SU-DHL-6 (cell line): ENCODE results near the gene TTC39B.

Experiments
- H2AFZ ChIP-seq: fragments of 200-600 bp; sonication (generic); 2 replicates; pipeline ENCODE4 v1.6.1; 2014; ENCODE audit warnings: low read depth, mild to moderate bottlenecking, moderate library complexity, mixed read lengths, antibody characterized with exemption, low read length; ENCODE audit not compliant: severe bottlenecking
- H3F3A ChIP-seq: fragments of 200-600 bp; shearing (Covaris generic); 2 replicates; pipeline ENCODE4 v1.6.0; 2016; ENCODE audit warnings: antibody characterized with exemption, mild to moderate bottlenecking; ENCODE audit not compliant: insufficient read depth
- H3K27ac ChIP-seq: fragments of 200-600 bp; sonication (generic); 2 replicates; pipeline ENCODE4 v1.5.1; 2016; ENCODE audit warnings: low read depth, mild to moderate bottlenecking, low read length, moderate library complexity, mixed read lengths
- H3K27me3 ChIP-seq: fragments of 200-600 bp; sonication (generic), shearing (Covaris generic); 2 replicates; pipeline ENCODE4 v1.6.0; 2014; ENCODE audit warnings: mild to moderate bottlenecking, low read length
- H3K36me3 ChIP-seq: fragments of 200-600 bp; sonication (generic); 2 replicates; pipeline ENCODE4 v1.6.1; 2014; ENCODE audit warnings: mild to moderate bottlenecking, low read length, mixed read lengths
- H3K4me2 ChIP-seq: fragments of 300-600, 200-600 bp; shearing (Covaris generic), sonication (generic); 2 replicates; pipeline ENCODE4 v1.6.0; 2014; ENCODE audit warnings: low read length, low read depth, mild to moderate bottlenecking; ENCODE audit not compliant: poor library complexity, severe bottlenecking
- H3K4me3 ChIP-seq: fragments of 200-600 bp; sonication (generic); 2 replicates; pipeline ENCODE4 v1.5.1; 2014; ENCODE audit warnings: antibody characterized with exemption, low read length, mild to moderate bottlenecking, mixed read lengths; ENCODE audit not compliant: insufficient read depth, poor library complexity, severe bottlenecking
- H3K79me2 ChIP-seq: fragments of 200-600 bp; sonication (generic); 2 replicates; pipeline ENCODE4 v1.6.1; 2014; ENCODE audit warnings: mild to moderate bottlenecking, low read length, moderate library complexity; ENCODE audit not compliant: insufficient read depth
- H3K9ac ChIP-seq: fragments of 200-600 bp; sonication (generic); 2 replicates; pipeline ENCODE4 v1.7.0; 2014; ENCODE audit warnings: mild to moderate bottlenecking, low read length
- H3K9me2 ChIP-seq: fragments of 200-600 bp; sonication (generic); replicated peaks from 2 replicates; pipeline ENCODE4 v1.6.1; 2014; ENCODE audit warnings: low read length; ENCODE audit not compliant: insufficient read depth
- H3K9me3 ChIP-seq: fragments of 200-600 bp; sonication (generic); 2 replicates; pipeline ENCODE4 v1.6.1; 2014; ENCODE audit warnings: low read length, mixed read lengths; ENCODE audit not compliant: insufficient read depth
- H4K20me1 ChIP-seq: fragments of 200-600 bp; sonication (generic); 2 replicates; pipeline ENCODE4 v1.6.1; 2014; ENCODE audit warnings: low read depth, mild to moderate bottlenecking, antibody characterized with exemption, low read length, moderate library complexity, mixed read lengths
- CTCF ChIP-seq: fragments of 200-600 bp; sonication (generic); IDR thresholded peaks from one replicate; pipeline ENCODE4 v1.5.1; 2017; ENCODE audit warnings: antibody characterized with exemption, mild to moderate bottlenecking, low read length, moderate library complexity; ENCODE audit not compliant: insufficient read depth, poor library complexity, severe bottlenecking
- EZH2phosphoT487 ChIP-seq: fragments of 200-600 bp; sonication (generic), shearing (Covaris generic); conservative IDR thresholded peaks from 2 replicates; pipeline ENCODE4 v1.6.1; 2018; ENCODE audit warnings: mild to moderate bottlenecking, antibody characterized with exemption, low read length, moderate library complexity, mixed read lengths

Gene TTC39B

DNA sequence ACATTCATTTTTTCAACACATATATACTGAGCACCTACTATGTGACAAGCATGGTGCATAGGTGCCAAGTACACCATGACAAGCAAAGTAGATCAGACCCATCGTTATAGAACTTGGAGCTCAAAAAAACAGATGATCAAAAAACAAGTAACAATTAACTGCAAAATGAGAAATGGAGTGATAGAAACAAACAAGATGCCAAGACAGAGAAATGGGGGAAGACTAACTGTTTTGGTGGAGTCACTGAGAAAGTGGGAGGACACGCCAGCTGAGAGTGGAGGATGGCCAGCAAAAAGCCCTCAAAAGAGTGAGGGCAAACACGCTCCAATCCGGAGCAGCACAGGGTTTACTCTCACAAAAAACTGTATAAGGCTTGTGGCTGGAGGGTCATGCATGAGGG, 50.6 kb downstream of the TTC39B start:
- TF ChIP-seq CTCF (no peak), EZH2phosphoT487 (no peak)
- Histone ChIP-seq H3K9me2 (no peaks in the 10 kb centered on the region), H3K27me3 (no peaks in the 10 kb centered on the region), H2AFZ (no peak overlapping the region), H3K9me3 (no peaks in the 10 kb centered on the region), H3K79me2 (no peaks in the 10 kb centered on the region), H3K4me2 (no peak overlapping the region), H3K36me3 (no peaks in the 10 kb centered on the region), H3F3A (no peaks in the 10 kb centered on the region), H4K20me1 (no peaks in the 10 kb centered on the region), H3K4me3 (no peak overlapping the region), H3K9ac (no peak overlapping the region), H3K27ac (no peak overlapping the region)

GRCh38 chr9:15253786-15254185, 53.2 kb downstream of the TTC39B start:
- no peaks in the 10 kb centered on the region for H3K79me2 ChIP-seq
- no peak overlapping the region for H3K27ac ChIP-seq
- no peaks in the 10 kb centered on the region for H3K36me3 ChIP-seq
- no peaks in the 10 kb centered on the region for H3K9me2 ChIP-seq
- H3K9me3 ChIP-seq = no peaks in the 10 kb centered on the region
- no peak overlapping the region for H3K4me2 ChIP-seq
- H3K27me3 ChIP-seq = no peaks in the 10 kb centered on the region
- H3F3A ChIP-seq = no peaks in the 10 kb centered on the region
- H3K4me3 ChIP-seq = no peak overlapping the region
- no peak for TF ChIP-seq CTCF
- no peak overlapping the region for H2AFZ ChIP-seq
- no peaks in the 10 kb centered on the region for H4K20me1 ChIP-seq
- H3K9ac ChIP-seq = no peak overlapping the region

DNA sequence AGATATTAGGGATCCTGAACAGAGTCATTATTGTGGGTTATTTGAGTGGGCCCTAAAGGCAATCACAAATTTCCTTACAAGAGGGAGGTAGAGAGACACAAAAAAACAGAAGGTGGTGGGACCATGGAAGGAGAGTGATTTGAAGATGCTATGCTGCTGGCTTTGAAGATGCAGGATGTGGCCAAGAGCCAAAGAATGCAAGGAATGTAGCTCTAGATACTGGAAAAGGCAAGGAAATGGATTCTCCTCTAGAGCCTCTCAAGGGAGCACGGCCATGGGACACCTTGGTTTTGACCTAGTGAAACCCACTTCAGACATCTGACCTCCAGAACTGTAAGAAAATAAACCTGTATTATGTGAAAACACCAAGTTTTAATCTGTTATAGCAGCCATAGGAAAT, 53.8 kb downstream of the TTC39B start:
- Histone ChIP-seq H3K36me3 (no peaks in the 10 kb centered on the region), H3K4me2 (no peak overlapping the region), H3K9me3 (no peaks in the 10 kb centered on the region), H3K27ac (no peak overlapping the region), H3F3A (no peaks in the 10 kb centered on the region), H4K20me1 (no peaks in the 10 kb centered on the region), H3K27me3 (no peaks in the 10 kb centered on the region), H2AFZ (no peak overlapping the region), H3K9ac (no peak overlapping the region), H3K9me2 (no peaks in the 10 kb centered on the region), H3K79me2 (no peaks in the 10 kb centered on the region), H3K4me3 (no peak overlapping the region)
- TF ChIP-seq CTCF (no peak), EZH2phosphoT487 (no peak)

GRCh38 chr9:15249981-15250380, 57.0 kb downstream of the TTC39B start:
- H3K27ac ChIP-seq = no peak overlapping the region

More at GRCh38 chr9:15249981-15250380, 57.0 kb downstream of the TTC39B start:
- no peak overlapping the region for H3K9ac ChIP-seq
- H3K9me2 ChIP-seq = no peaks in the 10 kb centered on the region
- no peaks in the 10 kb centered on the region for H3K27me3 ChIP-seq
- H4K20me1 ChIP-seq = no peaks in the 10 kb centered on the region
- H3K9me3 ChIP-seq = no peaks in the 10 kb centered on the region
- no peaks in the 10 kb centered on the region for H3K36me3 ChIP-seq
- no peak overlapping the region for H2AFZ ChIP-seq
- no peak overlapping the region for H3K4me3 ChIP-seq
- H3F3A ChIP-seq = no peaks in the 10 kb centered on the region
- TF ChIP-seq EZH2phosphoT487 (no peak), CTCF (no peak)
- H3K4me2 ChIP-seq = no peak overlapping the region
- no peaks in the 10 kb centered on the region for H3K79me2 ChIP-seq
